B cell (primary cell): ENCODE results near the gene RNF220. TPM values are rescaled to one million over a fixed set of nuclear protein-coding genes. Genes with fewer than 3 reads are reported as not detected.

Experiments
- ATAC-seq: fragments of 200-7000 bp; cut with Tn5 transposase; one replicate; pipeline ENCODE4 v1.10.0; 2021; ENCODE audit warnings: low read depth, mild to moderate bottlenecking, moderate number of reproducible peaks, moderate library complexity
- CTCF ChIA-PET: fragments of 350-600 bp; sonication (Branson Sonifier 250); formaldehyde crosslinking; loops from one replicate; lab custom pipeline; 2021; ENCODE audit warnings: antibody characterized with exemption, inconsistent platforms; lab: Charles Lee
- POLR2A ChIA-PET: fragments of 350-600 bp; sonication (Branson Sonifier 250); formaldehyde crosslinking; loops from one replicate; lab custom pipeline; 2021; ENCODE audit warnings: antibody characterized with exemption; lab: Charles Lee
- DNase-seq: peaks from one replicate; pipeline ENCODE4 v3.0.0; 2013
- H2AFZ ChIP-seq: 2 replicates; pipeline ENCODE4 v1.6.1; 2012; ENCODE audit warnings: mild to moderate bottlenecking, low read depth, low read length; ENCODE audit not compliant: insufficient read depth, poor library complexity, severe bottlenecking
- H3K27ac ChIP-seq, 2 donors: 1 replicate in 1 of 2; 2 replicates in 1 of 2; pipeline ENCODE4 v1.5.1; 2012 to 2013; ENCODE audit warnings: low read length in 2 of 2, mild to moderate bottlenecking in 2 of 2, moderate library complexity in 1 of 2
- H3K27me3 ChIP-seq, 4 experiments: fragments of 200-600 bp in 1 of 4; sonication (generic) in 1 of 4; replicated peaks in 1 of 4; 1 replicate in 2 of 4; 2 replicates in 2 of 4; pipeline versions ENCODE4 v1.6.1 to v1.7.0; 2013 to 2016; ENCODE audit warnings: low read length in 3 of 4, mild to moderate bottlenecking in 2 of 4, mixed read lengths in 1 of 4, moderate library complexity in 1 of 4; ENCODE audit not compliant: insufficient read depth in 4 of 4, control insufficient read depth in 3 of 4; ENCODE audit errors: control extremely low read depth in 1 of 4
- H3K36me3 ChIP-seq, 2 experiments: replicated peaks in 1 of 2; 1 replicate in 1 of 2; 2 replicates in 1 of 2; pipeline versions ENCODE4 v1.6.1 to v1.7.1; 2013; ENCODE audit warnings: low read length in 1 of 2; ENCODE audit not compliant: insufficient read depth in 2 of 2, control insufficient read depth in 1 of 2; ENCODE audit errors: control extremely low read depth in 1 of 2, extremely low read depth in 1 of 2
- H3K4me1 ChIP-seq, 2 donors: fragments of 200-600 bp in 1 of 2; sonication (generic) in 1 of 2; 1 replicate in 1 of 2; 2 replicates in 1 of 2; pipeline versions ENCODE4 v1.5.1 to v1.6.1; 2013 to 2017; ENCODE audit warnings: low read length in 2 of 2; ENCODE audit not compliant: control insufficient read depth in 2 of 2, insufficient read depth in 2 of 2
- H3K4me2 ChIP-seq: replicated peaks from 2 replicates; pipeline ENCODE3; 2012; ENCODE audit warnings: mild to moderate bottlenecking, low read depth, low read length; ENCODE audit not compliant: poor library complexity, severe bottlenecking
- H3K4me3 ChIP-seq, 5 experiments: fragments of 200-600 bp in 1 of 5; sonication (generic) in 1 of 5; 1 replicate in 3 of 5; 2 replicates in 2 of 5; pipeline versions ENCODE4 v1.5.1 to v1.7.0; 2011 to 2016; ENCODE audit warnings: low read length in 4 of 5, mild to moderate bottlenecking in 4 of 5, low read depth in 2 of 5, control low read depth in 1 of 5, moderate library complexity in 1 of 5; ENCODE audit not compliant: insufficient read depth in 1 of 5; ENCODE audit errors: control extremely low read depth in 1 of 5, extremely low read depth in 1 of 5
- H3K79me2 ChIP-seq: fragments of 200-600 bp; sonication (generic); one replicate; pipeline ENCODE4 v1.6.0; 2016; ENCODE audit warnings: low read length; ENCODE audit not compliant: control insufficient read depth, insufficient read depth
- H3K9ac ChIP-seq: fragments of 200-600 bp; sonication (generic); 2 replicates; pipeline ENCODE4 v1.6.1; 2017; ENCODE audit warnings: mild to moderate bottlenecking, low read length, moderate library complexity
- H3K9me3 ChIP-seq, 3 donors: one replicate each; pipeline versions ENCODE4 v1.6.1 to v1.7.1; 2013; ENCODE audit warnings: low read length in 2 of 3; ENCODE audit not compliant: control insufficient read depth in 2 of 3, insufficient read depth in 1 of 3; ENCODE audit errors: control extremely low read depth in 1 of 3
- H4K20me1 ChIP-seq: 2 replicates; pipeline ENCODE4 v1.6.0; 2012; ENCODE audit warnings: mild to moderate bottlenecking, low read length; ENCODE audit not compliant: insufficient read depth, control insufficient read depth, poor library complexity, severe bottlenecking
- H3K27ac Mint-ChIP-seq: one replicate; pipeline ENCODE4 v1.8.0; 2021; ENCODE audit warnings: mixed read lengths
- H3K27me3 Mint-ChIP-seq: one replicate; pipeline ENCODE4 v1.8.0; 2021; ENCODE audit warnings: mixed read lengths
- H3K4me1 Mint-ChIP-seq: one replicate; pipeline ENCODE4 v1.8.0; 2021; ENCODE audit warnings: mixed read lengths
- H3K4me3 Mint-ChIP-seq: one replicate; pipeline ENCODE4 v1.8.0; 2021; ENCODE audit warnings: mixed read lengths
- H3K9me3 Mint-ChIP-seq: one replicate; pipeline ENCODE4 v1.8.0; 2022; ENCODE audit warnings: mixed read lengths; ENCODE audit not compliant: insufficient read depth
- EZH2 ChIP-seq: IDR thresholded peaks from 2 replicates; pipeline ENCODE4 v1.6.1; 2012; ENCODE audit warnings: borderline replicate concordance, low read depth, mild to moderate bottlenecking, moderate library complexity, low read length; ENCODE audit not compliant: insufficient read depth, poor library complexity, severe bottlenecking
- WGBS: methylation state at CpG from one replicate; pipeline ENCODE4 v1.1.5; 2013; ENCODE audit warnings: missing lambda C conversion rate; ENCODE audit not compliant: insufficient coverage; 5-methylcytosine and 5-hydroxymethylcytosine counted together
- intact Hi-C: fragments of 100-400 bp; cut with micrococcal nuclease; formaldehyde crosslinking; loops from one replicate; pipeline ENCODE4 v1.10.0; 2022
- polyA plus RNA-seq: library from polyadenylated mRNA; depleted of rRNA; stranded (reverse); fragments of >200 nt; gene quantifications from 2 replicates; pipeline ENCODE4 v1.2.3, GENCODE V29; 2012
- total RNA-seq, 2 donors: library from RNA; stranded (reverse); fragments of 120-200 nt in 1 of 2; gene quantifications; 1 replicate in 1 of 2; 2 replicates in 1 of 2; pipeline versions ENCODE4 v1.2.3 to v1.2.4, GENCODE V29; 2013 to 2022
- TF ChIP-seq, protein P1 (sequence below): fragments of 200-600 bp; IDR thresholded peaks from one replicate; pipeline ENCODE4 v1.8.0; 2022; ENCODE audit warnings: antibody characterized with exemption, mild to moderate bottlenecking

RNF220 gene
- total and polyA plus RNA-seq, 2 donors (not counting 1 experiment from before 2014, with no cell fraction given), result 115 to 141 TPM

GRCh38 chr1:44425341-44426082 is 20.5 kb downstream of the RNF220 start:
- Histone ChIP-seq H3K9ac (no peak overlapping the region), H3K27me3 (peaks cover 0 to 69% (median 51%) of the 10 kb centered on the region in 4 experiments)
- WGBS, result 52% methylated on average over 5 of the region's 8 CpGs

GRCh38 chr1:44431861-44432260 is 26.8 kb downstream of the RNF220 start:
- Histone ChIP-seq H3K4me3 (no peak overlapping the region), H4K20me1 (no peaks in the 10 kb centered on the region), H3K27ac (no peak overlapping the region), H3K4me1 (no peaks in the 10 kb centered on the region), H3K79me2 (no peaks in the 10 kb centered on the region), H2AFZ (no peak overlapping the region), H3K36me3 (no peaks in the 10 kb centered on the region), H3K4me2 (no peak overlapping the region), H3K27me3 (peaks cover 0 to 26% (median 18%) of the 10 kb centered on the region in 4 experiments), H3K9ac (no peak overlapping the region), H3K9me3 (peaks cover 0 to 5% (median 0%) of the 10 kb centered on the region in 3 donors)
- TF ChIP-seq EZH2, result no peak
- TF ChIP-seq, protein P1, sequence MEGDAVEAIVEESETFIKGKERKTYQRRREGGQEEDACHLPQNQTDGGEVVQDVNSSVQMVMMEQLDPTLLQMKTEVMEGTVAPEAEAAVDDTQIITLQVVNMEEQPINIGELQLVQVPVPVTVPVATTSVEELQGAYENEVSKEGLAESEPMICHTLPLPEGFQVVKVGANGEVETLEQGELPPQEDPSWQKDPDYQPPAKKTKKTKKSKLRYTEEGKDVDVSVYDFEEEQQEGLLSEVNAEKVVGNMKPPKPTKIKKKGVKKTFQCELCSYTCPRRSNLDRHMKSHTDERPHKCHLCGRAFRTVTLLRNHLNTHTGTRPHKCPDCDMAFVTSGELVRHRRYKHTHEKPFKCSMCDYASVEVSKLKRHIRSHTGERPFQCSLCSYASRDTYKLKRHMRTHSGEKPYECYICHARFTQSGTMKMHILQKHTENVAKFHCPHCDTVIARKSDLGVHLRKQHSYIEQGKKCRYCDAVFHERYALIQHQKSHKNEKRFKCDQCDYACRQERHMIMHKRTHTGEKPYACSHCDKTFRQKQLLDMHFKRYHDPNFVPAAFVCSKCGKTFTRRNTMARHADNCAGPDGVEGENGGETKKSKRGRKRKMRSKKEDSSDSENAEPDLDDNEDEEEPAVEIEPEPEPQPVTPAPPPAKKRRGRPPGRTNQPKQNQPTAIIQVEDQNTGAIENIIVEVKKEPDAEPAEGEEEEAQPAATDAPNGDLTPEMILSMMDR, result no peak
- ChIA-PET CTCF (no interaction called here), POLR2A (no interaction called here)
- Mint-ChIP-seq H3K4me1 (no peaks in the 10 kb centered on the region), H3K27ac (no peak overlapping the region), H3K4me3 (no peak overlapping the region), H3K9me3 (no peaks in the 10 kb centered on the region), H3K27me3 (peaks cover 43% of the 10 kb centered on the region)
- WGBS, result no CpG with 5 or more reads among the region's 2 CpGs
- ATAC-seq, result no peak
- intact Hi-C loops, result no loop called here
- no peak for DNase-seq

More at GRCh38 chr1:44425341-44426082, 20.5 kb downstream of the RNF220 start:
- no peak for ATAC-seq
- ChIA-PET CTCF (no interaction called here), POLR2A (no interaction called here)
- Histone ChIP-seq H3K9me3 (no peaks in the 10 kb centered on the region), H4K20me1 (no peaks in the 10 kb centered on the region), H3K4me3 (no peak overlapping the region), H3K36me3 (no peaks in the 10 kb centered on the region), H3K27ac (no peak overlapping the region), H2AFZ (no peak overlapping the region), H3K79me2 (no peaks in the 10 kb centered on the region), H3K4me1 (peaks cover 7 to 13% of the 10 kb centered on the region in 2 donors), H3K4me2 (no peak overlapping the region)
- Mint-ChIP-seq H3K27ac (no peak overlapping the region), H3K4me1 (peaks cover 8% of the 10 kb centered on the region), H3K9me3 (no peaks in the 10 kb centered on the region), H3K27me3 (peaks cover 80% of the 10 kb centered on the region), H3K4me3 (no peak overlapping the region)
- DNase-seq, result no peak
- intact Hi-C loops, result no loop called here
- TF ChIP-seq, protein P1, result no peak
- TF ChIP-seq EZH2, result no peak
